ENCODE results near the gene PCDH9. TPM values are rescaled to one million over a fixed set of nuclear protein-coding genes. Genes with fewer than 3 reads are reported as not detected.

PCDH9 gene
- polyA plus RNA-seq, 1 of the 3 experiments (the other 2 are of a cell fraction): 1.3 TPM

DNA sequence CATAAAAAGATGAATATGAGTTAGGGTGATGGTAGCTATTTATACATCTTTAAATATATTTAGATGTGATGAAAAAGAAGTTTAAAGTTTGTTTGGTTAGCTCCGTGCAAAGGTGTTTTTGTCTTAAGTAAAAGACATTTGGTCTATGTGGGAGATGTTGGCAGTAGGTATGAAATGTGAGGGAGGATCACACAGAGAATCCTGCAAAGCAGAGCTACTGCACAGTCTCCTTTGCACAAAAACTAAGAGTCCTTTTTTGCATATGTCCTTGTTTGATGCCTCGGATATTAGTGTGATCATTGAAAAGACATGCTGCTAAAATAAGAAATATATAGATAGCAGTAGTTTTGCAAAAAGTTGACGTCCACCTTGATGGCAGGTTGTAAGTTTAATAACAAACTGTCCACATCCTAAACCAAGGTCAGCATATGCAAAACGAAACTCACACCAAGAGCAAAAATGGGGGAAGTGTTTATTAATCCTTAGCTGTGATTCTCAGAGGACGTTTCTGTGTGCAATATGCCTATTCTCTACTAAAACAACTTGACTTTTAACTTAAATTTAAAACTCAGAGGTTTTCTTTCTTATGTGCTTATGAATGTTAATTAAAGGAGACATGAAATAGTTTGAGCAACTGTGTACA, 870.1 kb downstream of the PCDH9 start:
- H3F3A ChIP-seq (replicated peaks; ENCODE audit: insufficient read depth): no peaks in the 10 kb centered on the region
- no peak overlapping the region for H3K27ac ChIP-seq (ENCODE audit: low read depth in 2 of 2, low read length in 1 of 2)
- no peak overlapping the region for H3K4me2 ChIP-seq
- H3K4me1 ChIP-seq (ENCODE audit: control insufficient read depth in 1 of 2, insufficient read depth in 2 of 2, low read depth in 1 of 2, low read length in 1 of 2): no peaks in the 10 kb centered on the region
- ChIA-PET CTCF (no interaction called here), POLR2A (no interaction called here)
- H3K9me2 ChIP-seq: no peaks in the 10 kb centered on the region
- no peak for DNase-seq
- TF ChIP-seq SIN3A (IDR thresholded peaks at IDR 0.05; ENCODE audit: borderline replicate concordance, low read depth, low read length) (no peak), TCF12 (IDR thresholded peaks at IDR 0.05) (no peak), RFX5 (IDR thresholded peaks at IDR 0.05; ENCODE audit: low read length) (no peak), TEAD4 (IDR thresholded peaks at IDR 0.05; ENCODE audit: borderline replicate concordance, insufficient read depth) (no peak), JUND (IDR thresholded peaks at IDR 0.05) (no peak), YY1 (IDR thresholded peaks at IDR 0.05; ENCODE audit: low read depth) (no peak), NRF1 (IDR thresholded peaks at IDR 0.05; ENCODE audit: low read depth, low read length) (no peak), POLR2AphosphoS5 (IDR thresholded peaks at IDR 0.05; ENCODE audit: low read depth, low read length) (no peak)
- TF ChIP-seq, protein P1, sequence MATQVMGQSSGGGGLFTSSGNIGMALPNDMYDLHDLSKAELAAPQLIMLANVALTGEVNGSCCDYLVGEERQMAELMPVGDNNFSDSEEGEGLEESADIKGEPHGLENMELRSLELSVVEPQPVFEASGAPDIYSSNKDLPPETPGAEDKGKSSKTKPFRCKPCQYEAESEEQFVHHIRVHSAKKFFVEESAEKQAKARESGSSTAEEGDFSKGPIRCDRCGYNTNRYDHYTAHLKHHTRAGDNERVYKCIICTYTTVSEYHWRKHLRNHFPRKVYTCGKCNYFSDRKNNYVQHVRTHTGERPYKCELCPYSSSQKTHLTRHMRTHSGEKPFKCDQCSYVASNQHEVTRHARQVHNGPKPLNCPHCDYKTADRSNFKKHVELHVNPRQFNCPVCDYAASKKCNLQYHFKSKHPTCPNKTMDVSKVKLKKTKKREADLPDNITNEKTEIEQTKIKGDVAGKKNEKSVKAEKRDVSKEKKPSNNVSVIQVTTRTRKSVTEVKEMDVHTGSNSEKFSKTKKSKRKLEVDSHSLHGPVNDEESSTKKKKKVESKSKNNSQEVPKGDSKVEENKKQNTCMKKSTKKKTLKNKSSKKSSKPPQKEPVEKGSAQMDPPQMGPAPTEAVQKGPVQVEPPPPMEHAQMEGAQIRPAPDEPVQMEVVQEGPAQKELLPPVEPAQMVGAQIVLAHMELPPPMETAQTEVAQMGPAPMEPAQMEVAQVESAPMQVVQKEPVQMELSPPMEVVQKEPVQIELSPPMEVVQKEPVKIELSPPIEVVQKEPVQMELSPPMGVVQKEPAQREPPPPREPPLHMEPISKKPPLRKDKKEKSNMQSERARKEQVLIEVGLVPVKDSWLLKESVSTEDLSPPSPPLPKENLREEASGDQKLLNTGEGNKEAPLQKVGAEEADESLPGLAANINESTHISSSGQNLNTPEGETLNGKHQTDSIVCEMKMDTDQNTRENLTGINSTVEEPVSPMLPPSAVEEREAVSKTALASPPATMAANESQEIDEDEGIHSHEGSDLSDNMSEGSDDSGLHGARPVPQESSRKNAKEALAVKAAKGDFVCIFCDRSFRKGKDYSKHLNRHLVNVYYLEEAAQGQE (IDR thresholded peaks at IDR 0.05; ENCODE audit: low read depth, low read length): no peak
- TF ChIP-seq, protein P2, sequence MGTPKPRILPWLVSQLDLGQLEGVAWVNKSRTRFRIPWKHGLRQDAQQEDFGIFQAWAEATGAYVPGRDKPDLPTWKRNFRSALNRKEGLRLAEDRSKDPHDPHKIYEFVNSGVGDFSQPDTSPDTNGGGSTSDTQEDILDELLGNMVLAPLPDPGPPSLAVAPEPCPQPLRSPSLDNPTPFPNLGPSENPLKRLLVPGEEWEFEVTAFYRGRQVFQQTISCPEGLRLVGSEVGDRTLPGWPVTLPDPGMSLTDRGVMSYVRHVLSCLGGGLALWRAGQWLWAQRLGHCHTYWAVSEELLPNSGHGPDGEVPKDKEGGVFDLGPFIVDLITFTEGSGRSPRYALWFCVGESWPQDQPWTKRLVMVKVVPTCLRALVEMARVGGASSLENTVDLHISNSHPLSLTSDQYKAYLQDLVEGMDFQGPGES (IDR thresholded peaks at IDR 0.05; ENCODE audit: low read depth, low read length): no peak
- TF ChIP-seq, protein P3, sequence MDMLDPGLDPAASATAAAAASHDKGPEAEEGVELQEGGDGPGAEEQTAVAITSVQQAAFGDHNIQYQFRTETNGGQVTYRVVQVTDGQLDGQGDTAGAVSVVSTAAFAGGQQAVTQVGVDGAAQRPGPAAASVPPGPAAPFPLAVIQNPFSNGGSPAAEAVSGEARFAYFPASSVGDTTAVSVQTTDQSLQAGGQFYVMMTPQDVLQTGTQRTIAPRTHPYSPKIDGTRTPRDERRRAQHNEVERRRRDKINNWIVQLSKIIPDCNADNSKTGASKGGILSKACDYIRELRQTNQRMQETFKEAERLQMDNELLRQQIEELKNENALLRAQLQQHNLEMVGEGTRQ (IDR thresholded peaks at IDR 0.05; ENCODE audit: borderline replicate concordance, low read depth, low read length): no peak
- TF ChIP-seq, protein P4, sequence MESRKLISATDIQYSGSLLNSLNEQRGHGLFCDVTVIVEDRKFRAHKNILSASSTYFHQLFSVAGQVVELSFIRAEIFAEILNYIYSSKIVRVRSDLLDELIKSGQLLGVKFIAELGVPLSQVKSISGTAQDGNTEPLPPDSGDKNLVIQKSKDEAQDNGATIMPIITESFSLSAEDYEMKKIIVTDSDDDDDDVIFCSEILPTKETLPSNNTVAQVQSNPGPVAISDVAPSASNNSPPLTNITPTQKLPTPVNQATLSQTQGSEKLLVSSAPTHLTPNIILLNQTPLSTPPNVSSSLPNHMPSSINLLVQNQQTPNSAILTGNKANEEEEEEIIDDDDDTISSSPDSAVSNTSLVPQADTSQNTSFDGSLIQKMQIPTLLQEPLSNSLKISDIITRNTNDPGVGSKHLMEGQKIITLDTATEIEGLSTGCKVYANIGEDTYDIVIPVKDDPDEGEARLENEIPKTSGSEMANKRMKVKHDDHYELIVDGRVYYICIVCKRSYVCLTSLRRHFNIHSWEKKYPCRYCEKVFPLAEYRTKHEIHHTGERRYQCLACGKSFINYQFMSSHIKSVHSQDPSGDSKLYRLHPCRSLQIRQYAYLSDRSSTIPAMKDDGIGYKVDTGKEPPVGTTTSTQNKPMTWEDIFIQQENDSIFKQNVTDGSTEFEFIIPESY (IDR thresholded peaks at IDR 0.05; ENCODE audit: borderline replicate concordance, low read depth): no peak
- TF ChIP-seq, protein P5, sequence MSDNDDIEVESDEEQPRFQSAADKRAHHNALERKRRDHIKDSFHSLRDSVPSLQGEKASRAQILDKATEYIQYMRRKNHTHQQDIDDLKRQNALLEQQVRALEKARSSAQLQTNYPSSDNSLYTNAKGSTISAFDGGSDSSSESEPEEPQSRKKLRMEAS (IDR thresholded peaks at IDR 0.05; ENCODE audit: low read depth): no peak
- TF ChIP-seq, protein P6, sequence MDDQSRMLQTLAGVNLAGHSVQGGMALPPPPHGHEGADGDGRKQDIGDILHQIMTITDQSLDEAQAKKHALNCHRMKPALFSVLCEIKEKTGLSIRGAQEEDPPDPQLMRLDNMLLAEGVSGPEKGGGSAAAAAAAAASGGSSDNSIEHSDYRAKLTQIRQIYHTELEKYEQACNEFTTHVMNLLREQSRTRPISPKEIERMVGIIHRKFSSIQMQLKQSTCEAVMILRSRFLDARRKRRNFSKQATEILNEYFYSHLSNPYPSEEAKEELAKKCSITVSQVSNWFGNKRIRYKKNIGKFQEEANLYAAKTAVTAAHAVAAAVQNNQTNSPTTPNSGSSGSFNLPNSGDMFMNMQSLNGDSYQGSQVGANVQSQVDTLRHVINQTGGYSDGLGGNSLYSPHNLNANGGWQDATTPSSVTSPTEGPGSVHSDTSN (IDR thresholded peaks at IDR 0.05): no peak
- H3K79me2 ChIP-seq (ENCODE audit: insufficient read depth): no peaks in the 10 kb centered on the region
- H3K27me3 ChIP-seq (ENCODE audit: insufficient read depth): no peaks in the 10 kb centered on the region
- H3K36me3 ChIP-seq (replicated peaks in 1 of 2; ENCODE audit: control insufficient read depth in 1 of 2, insufficient read depth in 2 of 2, low read length in 1 of 2): no peaks in the 10 kb centered on the region
- H3K9me3 ChIP-seq: no peaks in the 10 kb centered on the region
- H2AFZ ChIP-seq (ENCODE audit: low read depth): no peak overlapping the region
- H3K4me3 ChIP-seq (ENCODE audit: low read depth in 2 of 2, low read length in 1 of 2): no peak overlapping the region
- no peaks in the 10 kb centered on the region for H4K20me1 ChIP-seq (ENCODE audit: insufficient read depth)
- 81% methylated on average over 5 of the region's 5 CpGs for WGBS (ENCODE audit: low lambda C conversion rate)
- no peak overlapping the region for H3K9ac ChIP-seq

All from SK-N-SH (cell line).